Measurements from ENCODE around the gene PROKR2.

The PROKR2 gene

DNA sequence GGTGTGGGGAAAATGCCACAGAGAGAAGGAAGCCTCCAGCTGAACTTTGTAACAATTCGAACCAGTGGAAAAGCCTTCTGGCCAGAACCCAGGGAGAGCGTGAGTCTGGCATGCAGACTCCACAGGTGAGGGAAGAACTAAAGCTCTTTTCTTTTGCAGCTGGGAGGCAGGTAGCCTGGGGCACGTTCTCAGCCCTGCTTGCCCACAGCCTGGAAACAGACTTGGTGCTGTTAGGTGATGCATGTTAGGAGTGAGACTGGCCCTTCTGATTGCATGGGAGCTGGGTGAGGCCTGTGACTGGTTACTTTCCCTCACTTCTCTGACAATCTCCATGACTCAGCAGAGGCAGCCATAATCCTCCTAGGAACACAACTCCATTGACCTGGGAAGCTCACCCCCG is 34.2 kb downstream of the PROKR2 start:
- H3K79me2 ChIP-seq (ENCODE audit: insufficient read depth, low read depth), result no peaks in the 10 kb centered on the region
- no peaks in the 10 kb centered on the region for H4K20me1 ChIP-seq (ENCODE audit: insufficient read depth)
- no peak overlapping the region for H3K27ac ChIP-seq
- no peaks in the 10 kb centered on the region for H3K27me3 ChIP-seq (ENCODE audit: insufficient read depth, low read depth)
- H3K4me3 ChIP-seq (IDR thresholded peaks at IDR 0.05; ENCODE audit: insufficient read depth, low read depth, low read length), result no peak overlapping the region
- no peaks in the 10 kb centered on the region for H3K4me1 ChIP-seq (ENCODE audit: low read depth, poor library complexity, severe bottlenecking)
- no peak overlapping the region for H3K9ac ChIP-seq
- H3K36me3 ChIP-seq (ENCODE audit: insufficient read depth), result no peaks in the 10 kb centered on the region
- TF ChIP-seq, protein P1, sequence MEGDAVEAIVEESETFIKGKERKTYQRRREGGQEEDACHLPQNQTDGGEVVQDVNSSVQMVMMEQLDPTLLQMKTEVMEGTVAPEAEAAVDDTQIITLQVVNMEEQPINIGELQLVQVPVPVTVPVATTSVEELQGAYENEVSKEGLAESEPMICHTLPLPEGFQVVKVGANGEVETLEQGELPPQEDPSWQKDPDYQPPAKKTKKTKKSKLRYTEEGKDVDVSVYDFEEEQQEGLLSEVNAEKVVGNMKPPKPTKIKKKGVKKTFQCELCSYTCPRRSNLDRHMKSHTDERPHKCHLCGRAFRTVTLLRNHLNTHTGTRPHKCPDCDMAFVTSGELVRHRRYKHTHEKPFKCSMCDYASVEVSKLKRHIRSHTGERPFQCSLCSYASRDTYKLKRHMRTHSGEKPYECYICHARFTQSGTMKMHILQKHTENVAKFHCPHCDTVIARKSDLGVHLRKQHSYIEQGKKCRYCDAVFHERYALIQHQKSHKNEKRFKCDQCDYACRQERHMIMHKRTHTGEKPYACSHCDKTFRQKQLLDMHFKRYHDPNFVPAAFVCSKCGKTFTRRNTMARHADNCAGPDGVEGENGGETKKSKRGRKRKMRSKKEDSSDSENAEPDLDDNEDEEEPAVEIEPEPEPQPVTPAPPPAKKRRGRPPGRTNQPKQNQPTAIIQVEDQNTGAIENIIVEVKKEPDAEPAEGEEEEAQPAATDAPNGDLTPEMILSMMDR (conservative IDR thresholded peaks at IDR 0.05; ENCODE audit: low read depth, low read length), result no peak
- no peak overlapping the region for H3K4me2 ChIP-seq
- no peak overlapping the region for H2AFZ ChIP-seq (ENCODE audit: low read depth)

DNA sequence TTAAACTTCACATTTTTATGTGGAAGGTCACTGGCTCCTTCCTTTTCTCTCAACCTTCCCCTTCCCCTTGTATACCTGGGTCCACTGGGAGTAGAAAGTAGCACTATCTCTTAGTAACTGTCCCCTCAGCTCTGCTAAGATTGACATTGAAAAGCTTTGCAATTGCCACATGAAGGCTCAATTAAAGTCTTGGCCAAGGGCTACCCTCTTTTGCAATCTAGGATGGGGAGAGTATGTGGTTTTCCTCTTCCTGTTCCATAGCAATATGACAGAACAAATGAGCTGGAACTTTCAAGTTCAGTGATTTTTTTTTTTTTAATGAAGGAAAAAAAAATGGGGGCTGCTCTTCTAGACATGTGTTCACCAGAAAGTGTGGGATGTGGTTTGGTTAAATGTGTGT is 37.1 kb downstream of the PROKR2 start:
- H3K27ac ChIP-seq, result no peak overlapping the region
- TF ChIP-seq, protein P1 (conservative IDR thresholded peaks at IDR 0.05; ENCODE audit: low read depth, low read length), result no peak

DNA sequence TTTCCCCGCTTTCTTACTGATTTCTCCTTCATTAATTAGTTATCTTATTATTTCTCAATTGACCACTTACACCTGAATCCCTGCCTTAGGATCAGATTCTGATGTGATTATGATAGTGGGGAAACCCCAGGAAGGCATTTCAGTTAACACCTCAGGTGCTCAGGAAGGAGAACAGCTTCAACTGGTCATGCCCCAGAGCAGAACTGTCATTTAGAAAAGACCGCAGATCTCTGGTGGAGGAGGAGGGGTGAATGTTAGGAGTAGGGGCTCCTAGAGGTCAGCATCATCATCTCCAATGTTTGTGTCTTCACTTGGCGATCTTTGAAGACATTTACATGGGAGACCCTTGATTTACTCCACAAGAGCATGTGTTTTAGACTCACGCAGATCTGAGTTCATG is 44.5 kb downstream of the PROKR2 start:
- no peak overlapping the region for H2AFZ ChIP-seq (ENCODE audit: low read depth)
- H3K9ac ChIP-seq, result no peak overlapping the region
- H3K79me2 ChIP-seq (ENCODE audit: insufficient read depth, low read depth), result no peaks in the 10 kb centered on the region
- no peaks in the 10 kb centered on the region for H4K20me1 ChIP-seq (ENCODE audit: insufficient read depth)
- H3K4me2 ChIP-seq, result no peak overlapping the region
- TF ChIP-seq, protein P1 (conservative IDR thresholded peaks at IDR 0.05; ENCODE audit: low read depth, low read length), result no peak
- no peaks in the 10 kb centered on the region for H3K36me3 ChIP-seq (ENCODE audit: insufficient read depth)
- no peaks in the 10 kb centered on the region for H3K4me1 ChIP-seq (ENCODE audit: low read depth, poor library complexity, severe bottlenecking)
- H3K27ac ChIP-seq, result no peak overlapping the region
- no peaks in the 10 kb centered on the region for H3K27me3 ChIP-seq (ENCODE audit: insufficient read depth, low read depth)
- H3K4me3 ChIP-seq (IDR thresholded peaks at IDR 0.05; ENCODE audit: insufficient read depth, low read depth, low read length), result no peak overlapping the region

More for the DNA sequence above, 37.1 kb downstream of the PROKR2 start:
- H3K9ac ChIP-seq, result no peak overlapping the region
- H3K4me1 ChIP-seq (ENCODE audit: low read depth, poor library complexity, severe bottlenecking), result no peaks in the 10 kb centered on the region
- H2AFZ ChIP-seq (ENCODE audit: low read depth), result no peak overlapping the region
- H3K79me2 ChIP-seq (ENCODE audit: insufficient read depth, low read depth), result no peaks in the 10 kb centered on the region
- H3K4me2 ChIP-seq, result no peak overlapping the region
- H3K4me3 ChIP-seq (IDR thresholded peaks at IDR 0.05; ENCODE audit: insufficient read depth, low read depth, low read length), result no peak overlapping the region
- H3K27me3 ChIP-seq (ENCODE audit: insufficient read depth, low read depth), result no peaks in the 10 kb centered on the region
- H3K36me3 ChIP-seq (ENCODE audit: insufficient read depth), result no peaks in the 10 kb centered on the region
- H4K20me1 ChIP-seq (ENCODE audit: insufficient read depth), result no peaks in the 10 kb centered on the region

DNA sequence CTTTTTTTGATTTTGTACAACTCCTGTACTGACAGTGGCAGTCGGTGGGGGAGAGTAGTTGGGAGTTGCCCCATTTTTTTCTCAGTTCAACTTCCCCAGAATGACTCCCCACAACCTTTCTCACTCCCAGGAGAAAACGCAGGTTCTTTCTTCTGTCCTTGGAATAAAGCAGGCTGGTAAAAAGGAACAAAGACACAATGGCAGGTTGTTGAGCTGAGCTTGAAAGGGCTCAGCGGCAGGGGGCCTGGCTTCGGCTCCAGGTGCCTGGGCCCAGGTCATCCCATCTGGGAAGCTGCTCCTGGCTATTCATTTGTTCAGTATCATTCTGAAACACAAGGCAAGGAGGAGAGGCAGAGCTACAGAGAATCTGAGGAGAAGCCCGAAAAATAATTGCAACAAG is 46.2 kb downstream of the PROKR2 start:
- no peaks in the 10 kb centered on the region for H3K36me3 ChIP-seq (ENCODE audit: insufficient read depth)
- TF ChIP-seq, protein P1 (conservative IDR thresholded peaks at IDR 0.05; ENCODE audit: low read depth, low read length), result no peak
- no peaks in the 10 kb centered on the region for H3K27me3 ChIP-seq (ENCODE audit: insufficient read depth, low read depth)
- H3K4me2 ChIP-seq, result no peak overlapping the region
- H3K9ac ChIP-seq, result no peak overlapping the region
- H3K4me3 ChIP-seq (IDR thresholded peaks at IDR 0.05; ENCODE audit: insufficient read depth, low read depth, low read length), result no peak overlapping the region
- no peaks in the 10 kb centered on the region for H3K79me2 ChIP-seq (ENCODE audit: insufficient read depth, low read depth)
- H3K27ac ChIP-seq, result no peak overlapping the region
- H4K20me1 ChIP-seq (ENCODE audit: insufficient read depth), result no peaks in the 10 kb centered on the region
- H3K4me1 ChIP-seq (ENCODE audit: low read depth, poor library complexity, severe bottlenecking), result no peaks in the 10 kb centered on the region
- no peak overlapping the region for H2AFZ ChIP-seq (ENCODE audit: low read depth)
